Measurements from ENCODE around the gene ZBTB45. TPM values are rescaled to one million over a fixed set of nuclear protein-coding genes. Genes with fewer than 3 reads are reported as not detected.
"Not testable (repeated sequence)": the region's sequence is repeated elsewhere in the genome, so short reads cannot be mapped to it uniquely, and the experiment has no call there.

Gene ZBTB45
- total RNA-seq, 1 experiment from 2014 or later: 8.3 TPM

DNA sequence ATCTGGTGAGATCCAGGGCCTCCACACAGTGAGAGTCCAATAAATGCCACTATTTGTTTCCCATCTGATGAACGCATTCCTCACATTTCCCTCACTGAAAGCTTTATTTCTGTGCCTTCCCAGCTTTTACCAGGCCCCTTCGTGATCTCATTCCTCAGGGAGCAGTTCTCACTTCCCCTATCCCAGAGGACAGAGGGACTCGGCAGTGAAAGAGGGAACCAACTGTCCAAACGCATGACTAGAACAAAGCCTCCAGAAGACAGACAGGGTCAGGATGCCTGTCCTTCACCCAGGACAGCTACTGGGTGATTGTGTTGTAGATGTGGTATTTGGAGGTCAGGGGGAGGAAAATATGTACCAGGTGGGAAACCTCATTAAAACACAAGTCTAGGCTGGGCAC is 2.0 kb upstream of the ZBTB45 start:
- no peaks in the 10 kb centered on the region for H3K27me3 ChIP-seq
- DNase-seq: no peak
- no peaks in the 10 kb centered on the region for H3K9me3 ChIP-seq
- no peak overlapping the region for H3K4me3 ChIP-seq
- H3K36me3 ChIP-seq: peaks cover 7% of the 10 kb centered on the region

DNA sequence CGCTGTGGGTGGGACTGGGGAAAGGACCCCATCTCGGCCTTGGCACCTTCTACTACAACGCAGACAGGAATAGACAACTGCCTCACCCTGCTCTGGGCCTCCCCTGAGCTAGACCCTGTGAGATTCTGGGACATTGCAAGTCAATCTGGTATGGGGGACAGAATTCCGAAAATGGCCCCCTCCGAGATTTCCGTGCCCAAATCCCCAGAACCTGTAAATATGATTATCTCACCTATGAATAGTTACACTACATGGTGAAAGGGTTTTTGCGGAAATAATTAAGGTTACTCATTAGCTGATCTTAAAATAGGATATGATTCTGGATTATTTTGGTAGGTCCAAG is 618 bp upstream of the ZBTB45 start:
- H3K4me3 ChIP-seq: peak overlapping the region; percentile 71
- DNase-seq: no peak
- no peaks in the 10 kb centered on the region for H3K27me3 ChIP-seq
- no peaks in the 10 kb centered on the region for H3K9me3 ChIP-seq
- peaks cover 17% of the 10 kb centered on the region for H3K36me3 ChIP-seq

DNA sequence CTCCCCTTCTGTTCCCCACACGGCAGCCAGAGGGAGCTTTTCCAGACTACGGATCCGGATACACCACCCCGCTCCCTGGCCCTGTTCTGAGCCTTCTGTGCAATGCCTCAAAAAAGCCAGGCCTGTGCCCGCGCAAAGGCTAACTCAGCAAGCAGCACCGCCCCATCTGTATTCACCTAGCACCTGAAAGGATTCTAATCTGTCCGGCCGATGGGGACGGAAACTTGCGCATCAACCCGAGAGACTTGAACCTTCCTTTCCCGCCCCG is 589 bp downstream of the ZBTB45 start:
- no peaks in the 10 kb centered on the region for H3K9me3 ChIP-seq
- DNase-seq: peak; percentile 80

DNA sequence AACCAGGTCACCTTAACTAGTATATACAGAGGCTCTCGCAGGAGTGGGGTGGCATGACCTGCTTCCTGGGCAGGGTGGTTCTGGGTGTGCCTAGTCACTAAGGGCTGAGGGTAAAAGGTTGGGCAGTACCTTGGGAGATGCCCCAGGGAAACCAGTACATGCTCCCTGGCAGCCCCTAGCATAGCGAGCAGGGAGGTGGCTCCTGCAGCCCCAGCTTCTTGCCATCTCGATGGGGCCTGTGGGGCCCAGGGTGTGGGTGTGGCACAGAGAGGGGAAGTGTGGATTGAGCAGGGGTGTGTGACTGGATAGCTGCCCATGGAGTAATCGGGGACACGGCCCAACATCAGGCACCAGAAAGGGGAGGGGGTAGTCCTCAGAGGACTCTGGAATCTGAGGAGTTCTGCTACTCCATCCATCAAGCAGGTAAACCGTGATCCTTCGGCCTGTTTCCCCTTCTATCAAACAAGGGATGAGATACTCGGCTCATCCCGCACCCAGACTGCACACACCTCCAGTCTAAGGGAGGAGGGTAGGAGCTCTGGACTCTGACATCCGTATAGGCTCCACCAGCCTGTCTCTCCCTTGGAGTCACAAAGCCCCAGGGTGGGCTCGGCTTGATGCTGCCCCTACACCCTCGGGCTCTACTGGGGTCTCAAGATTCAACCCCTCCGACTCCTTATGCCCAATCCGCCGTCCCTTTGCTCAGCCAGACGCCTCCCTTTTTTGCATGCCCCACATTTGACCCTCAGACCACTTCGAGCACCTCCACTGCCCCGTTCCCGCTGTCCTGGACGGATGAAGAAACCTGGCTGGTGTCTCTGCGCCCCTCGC is 1.1 kb downstream of the ZBTB45 start:
- Histone ChIP-seq H3K4me3 (peak overlapping the region; percentile 71), H3K36me3 (peaks cover 17% of the 10 kb centered on the region), H3K27me3 (no peaks in the 10 kb centered on the region), H3K9me3 (no peaks in the 10 kb centered on the region)
- peak; percentile 21 for DNase-seq

More for the DNA sequence above, 589 bp downstream of the ZBTB45 start:
- peaks cover 17% of the 10 kb centered on the region for H3K36me3 ChIP-seq
- H3K27me3 ChIP-seq: no peaks in the 10 kb centered on the region
- H3K4me3 ChIP-seq: peak overlapping the region; percentile 71

DNA sequence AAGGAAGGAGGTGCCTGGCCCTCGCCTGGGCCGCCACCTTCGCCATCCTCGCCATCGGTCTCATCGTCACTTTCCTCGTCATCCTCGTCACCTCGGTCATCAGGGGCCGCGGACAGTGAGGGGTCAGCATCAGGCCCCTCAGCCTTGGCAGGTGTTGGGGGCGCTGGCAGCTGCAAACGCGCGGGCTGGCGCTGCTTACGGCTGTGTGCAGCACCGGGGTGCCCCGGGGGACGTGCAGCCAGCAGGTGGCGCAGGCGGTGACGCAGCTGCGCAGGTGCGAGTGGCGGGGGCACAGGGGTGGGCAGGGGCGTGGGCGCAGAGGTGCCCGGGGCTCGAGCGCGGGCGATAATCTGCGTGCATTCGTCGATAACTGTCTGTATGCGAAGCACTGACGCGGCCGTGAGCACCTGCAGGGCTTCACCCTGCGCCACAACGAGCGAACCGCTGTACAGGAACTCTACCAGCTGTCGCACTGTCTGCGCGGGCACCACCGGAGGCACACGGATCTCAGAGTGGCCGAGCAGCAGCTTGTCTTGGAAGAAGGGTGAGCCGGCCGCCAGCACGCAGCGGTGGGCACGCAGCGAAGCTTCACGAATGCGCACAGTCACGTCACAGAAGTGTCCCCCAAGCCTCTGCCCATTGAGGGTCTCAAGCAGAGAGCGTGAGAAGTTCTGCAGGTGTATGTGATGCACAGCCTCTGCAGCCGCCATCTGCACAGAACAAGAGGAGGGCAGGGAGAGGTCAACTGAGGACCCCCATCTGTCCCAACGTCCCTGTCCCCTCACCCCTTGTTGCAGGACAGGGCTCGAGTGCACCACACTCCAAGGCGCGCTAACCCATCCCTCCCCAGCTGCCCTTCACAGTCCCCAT is 2.4 kb downstream of the ZBTB45 start:
- Histone ChIP-seq H3K9me3 (no peaks in the 10 kb centered on the region), H3K36me3 (peaks cover 19% of the 10 kb centered on the region), H3K27me3 (no peaks in the 10 kb centered on the region), H3K4me3 (no peak overlapping the region)
- no peak for DNase-seq

DNA sequence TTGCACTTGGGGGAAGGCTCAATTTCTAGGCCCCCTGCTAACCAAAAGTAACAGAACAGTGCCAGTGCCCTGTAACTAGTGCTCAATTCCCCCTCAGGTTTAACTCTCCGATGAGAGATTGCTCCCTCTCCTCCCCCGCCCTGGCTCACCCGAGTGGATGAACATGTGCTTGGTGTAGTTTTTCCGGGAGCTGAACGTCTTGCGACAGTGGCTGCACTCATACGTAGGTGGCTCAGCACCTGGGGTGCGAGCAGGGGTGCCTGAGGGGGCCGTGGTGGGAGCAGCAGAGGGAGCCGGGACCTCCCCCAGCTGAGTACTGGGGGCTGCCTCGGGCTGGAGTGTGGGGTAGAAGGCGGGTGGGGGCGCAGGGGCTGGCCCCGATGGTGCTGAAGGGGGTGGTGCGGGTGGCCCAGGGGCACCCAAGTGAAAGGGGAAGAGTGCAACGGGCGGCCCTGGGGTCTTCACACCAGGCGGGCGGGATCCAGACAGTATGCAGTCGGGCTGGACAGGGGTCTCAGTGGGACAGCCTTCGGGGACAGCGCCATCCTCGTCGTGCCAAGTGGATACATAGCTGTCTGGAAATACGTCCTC is 3.3 kb downstream of the ZBTB45 start:
- peaks cover 19% of the 10 kb centered on the region for H3K36me3 ChIP-seq
- no peaks in the 10 kb centered on the region for H3K9me3 ChIP-seq
- DNase-seq: no peak
- H3K27me3 ChIP-seq: no peaks in the 10 kb centered on the region
- H3K4me3 ChIP-seq: no peak overlapping the region

DNA sequence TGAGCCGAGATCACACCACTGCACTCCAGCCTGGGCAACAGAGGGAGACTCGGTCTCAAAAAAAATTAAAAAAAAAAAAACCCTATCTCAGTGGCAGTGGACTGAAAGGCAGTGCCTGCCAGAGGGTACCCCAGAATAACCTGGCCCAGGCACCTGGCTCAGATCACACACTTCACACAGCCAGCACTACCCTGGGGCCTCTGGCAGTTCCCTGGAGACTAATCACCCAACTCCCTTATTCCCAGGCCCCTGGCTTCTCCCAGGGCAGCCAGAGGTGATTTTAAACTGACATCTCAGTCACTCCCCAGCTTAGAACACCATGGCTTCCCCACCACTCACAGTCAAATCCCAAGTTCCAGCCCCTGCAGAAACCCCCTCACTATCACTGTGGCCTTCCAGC is 4.4 kb downstream of the ZBTB45 start:
- no peak overlapping the region for H3K4me3 ChIP-seq
- no peaks in the 10 kb centered on the region for H3K9me3 ChIP-seq
- DNase-seq: no peak
- no peaks in the 10 kb centered on the region for H3K27me3 ChIP-seq
- peaks cover 19% of the 10 kb centered on the region for H3K36me3 ChIP-seq

DNA sequence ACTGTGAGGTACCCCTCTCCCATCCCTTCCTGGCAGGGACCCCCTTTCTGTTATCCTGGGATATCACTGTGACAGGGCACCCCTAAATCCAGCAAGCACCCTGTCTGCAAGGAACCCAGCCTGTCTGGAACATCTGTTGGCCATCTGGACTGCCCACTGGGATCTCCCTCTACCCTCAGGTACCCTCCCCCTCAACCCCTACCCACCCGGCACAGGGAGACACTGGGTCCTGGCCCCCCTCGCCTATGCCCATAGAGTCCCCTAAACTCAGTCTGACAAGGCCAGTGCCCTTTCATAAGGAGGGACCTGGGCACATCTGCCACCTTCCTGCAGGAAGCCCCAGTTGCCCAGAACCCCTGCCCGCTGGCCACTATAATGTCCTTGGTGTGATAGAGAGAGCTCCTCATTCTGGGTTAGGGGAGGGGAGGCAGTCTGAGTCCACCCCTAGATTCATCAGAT is 5.0 kb downstream of the ZBTB45 start:
- DNase-seq: no peak
- H3K36me3 ChIP-seq: peaks cover 22% of the 10 kb centered on the region
- no peak overlapping the region for H3K4me3 ChIP-seq
- no peaks in the 10 kb centered on the region for H3K9me3 ChIP-seq
- no peaks in the 10 kb centered on the region for H3K27me3 ChIP-seq

DNA sequence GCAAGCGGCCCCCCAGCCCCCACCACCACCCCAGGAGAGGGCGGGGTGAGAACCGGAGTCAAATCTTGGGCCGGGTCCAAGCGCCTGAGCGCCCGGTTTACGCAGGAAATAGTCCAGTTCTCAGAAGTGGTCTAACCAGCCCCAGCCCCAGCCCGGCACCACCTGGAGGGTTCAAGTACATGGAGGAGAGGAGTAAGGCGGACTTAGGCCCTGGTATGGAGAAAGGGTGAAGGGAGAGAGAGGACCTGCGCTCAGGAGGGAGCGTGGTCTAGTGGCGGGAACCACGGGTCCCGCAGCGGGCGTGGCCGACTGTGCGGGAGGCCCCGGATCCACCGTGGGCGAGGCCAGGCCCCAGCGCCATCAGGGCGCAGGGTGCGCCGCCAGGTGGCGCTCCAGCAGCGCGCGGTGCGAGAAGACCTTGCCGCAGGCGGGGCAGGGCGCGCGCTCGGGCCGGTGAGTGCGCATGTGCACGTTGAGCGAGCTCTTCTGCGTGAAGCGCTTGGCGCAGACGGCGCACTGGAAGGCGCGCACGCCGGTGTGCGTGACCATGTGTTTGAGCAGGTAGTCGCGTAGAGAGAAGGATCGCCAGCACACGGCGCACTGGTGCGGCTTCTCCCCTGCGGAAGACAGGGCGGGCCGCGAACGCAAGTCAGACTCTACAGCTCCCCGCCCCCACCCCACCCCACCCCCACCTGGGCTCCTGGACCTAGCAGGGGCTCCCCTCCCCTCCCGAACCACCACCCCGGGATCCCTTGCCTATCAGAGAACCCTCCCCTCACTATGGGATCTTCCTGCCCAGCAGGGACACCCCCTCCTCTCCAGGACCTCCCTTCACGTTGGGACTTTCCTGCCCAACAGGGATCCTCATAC is 5.7 kb downstream of the ZBTB45 start:
- H3K4me3 ChIP-seq: no peak overlapping the region
- no peaks in the 10 kb centered on the region for H3K27me3 ChIP-seq
- H3K36me3 ChIP-seq: peaks cover 23% of the 10 kb centered on the region
- no peaks in the 10 kb centered on the region for H3K9me3 ChIP-seq
- DNase-seq: no peak

DNA sequence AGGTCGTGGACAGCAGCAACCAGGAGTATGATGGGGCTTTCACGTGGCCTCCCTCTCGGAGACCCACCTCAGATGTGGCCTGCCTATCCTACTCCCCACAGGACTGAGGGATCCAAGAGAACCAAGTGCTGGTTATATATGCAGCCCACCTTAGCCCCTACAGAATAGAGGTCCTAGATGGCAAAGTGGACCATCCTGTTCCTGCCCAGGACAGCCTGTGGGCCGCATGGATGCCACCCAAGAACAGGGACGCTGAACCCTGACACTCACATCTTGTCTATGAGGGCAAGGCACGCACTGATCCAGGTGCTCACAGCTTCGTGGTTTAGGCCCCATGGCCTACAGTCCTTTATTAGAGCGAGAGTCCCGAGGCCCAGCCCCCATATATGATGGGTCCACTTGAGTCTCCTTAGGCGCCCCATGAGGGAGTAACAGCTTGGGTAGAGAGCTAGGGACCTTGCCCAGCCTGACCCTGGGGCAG is 6.4 kb downstream of the ZBTB45 start:
- H3K27me3 ChIP-seq: no peaks in the 10 kb centered on the region
- H3K36me3 ChIP-seq: peaks cover 23% of the 10 kb centered on the region
- no peak for DNase-seq
- no peak overlapping the region for H3K4me3 ChIP-seq
- H3K9me3 ChIP-seq: no peaks in the 10 kb centered on the region

DNA sequence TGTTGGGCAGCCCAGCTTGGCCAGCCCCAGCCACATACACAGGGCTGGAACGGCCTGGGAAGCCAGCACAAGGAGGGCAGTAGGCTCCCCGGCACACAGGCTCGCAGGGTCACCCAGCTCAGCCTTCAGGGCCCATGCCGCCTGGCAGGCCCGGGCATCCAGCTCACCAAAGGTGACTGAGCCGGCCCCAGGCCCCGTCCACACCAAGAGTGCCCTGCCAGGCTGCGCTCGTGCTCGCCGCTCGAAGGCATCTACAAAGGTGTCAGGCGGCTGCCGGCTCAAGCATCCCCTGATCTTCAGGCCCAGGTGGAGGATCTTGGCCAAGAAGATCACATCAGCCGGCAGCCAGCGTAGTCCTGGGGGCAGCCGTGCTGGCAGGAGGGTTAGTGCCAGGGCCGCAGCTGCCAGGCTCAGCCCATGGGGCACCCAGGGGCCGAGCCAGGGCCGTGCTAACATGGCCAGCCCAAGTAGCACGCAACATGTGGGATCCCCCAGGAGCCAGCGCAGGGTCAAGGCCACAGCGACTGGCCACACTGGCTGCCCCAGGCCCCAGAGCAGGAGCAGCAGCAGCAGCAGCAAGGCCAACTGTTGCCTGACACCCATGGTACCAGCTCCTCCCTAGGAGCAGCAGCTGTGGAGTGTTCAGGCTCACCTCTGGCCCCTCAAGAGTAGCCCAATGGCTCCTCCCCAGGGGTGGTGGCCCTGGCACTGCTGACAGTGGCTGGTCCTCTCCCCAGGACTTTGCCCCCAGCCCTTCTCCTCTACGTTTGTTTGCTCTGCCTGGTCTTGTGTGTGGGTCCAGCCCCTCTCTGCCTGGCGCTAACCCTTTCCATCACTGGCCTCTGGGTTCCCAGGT is 8.0 kb downstream of the ZBTB45 start, which contains the start of gene SLC27A5:
Gene SLC27A5, minus strand, starts transcription at position 640 of the 856 bp plus-strand sequence. Its CDS starts 37 bp downstream, at position 603.
- Histone ChIP-seq H3K36me3 (peaks cover 15% of the 10 kb centered on the region), H3K9me3 (no peaks in the 10 kb centered on the region)
- DNase-seq: no peak

DNA sequence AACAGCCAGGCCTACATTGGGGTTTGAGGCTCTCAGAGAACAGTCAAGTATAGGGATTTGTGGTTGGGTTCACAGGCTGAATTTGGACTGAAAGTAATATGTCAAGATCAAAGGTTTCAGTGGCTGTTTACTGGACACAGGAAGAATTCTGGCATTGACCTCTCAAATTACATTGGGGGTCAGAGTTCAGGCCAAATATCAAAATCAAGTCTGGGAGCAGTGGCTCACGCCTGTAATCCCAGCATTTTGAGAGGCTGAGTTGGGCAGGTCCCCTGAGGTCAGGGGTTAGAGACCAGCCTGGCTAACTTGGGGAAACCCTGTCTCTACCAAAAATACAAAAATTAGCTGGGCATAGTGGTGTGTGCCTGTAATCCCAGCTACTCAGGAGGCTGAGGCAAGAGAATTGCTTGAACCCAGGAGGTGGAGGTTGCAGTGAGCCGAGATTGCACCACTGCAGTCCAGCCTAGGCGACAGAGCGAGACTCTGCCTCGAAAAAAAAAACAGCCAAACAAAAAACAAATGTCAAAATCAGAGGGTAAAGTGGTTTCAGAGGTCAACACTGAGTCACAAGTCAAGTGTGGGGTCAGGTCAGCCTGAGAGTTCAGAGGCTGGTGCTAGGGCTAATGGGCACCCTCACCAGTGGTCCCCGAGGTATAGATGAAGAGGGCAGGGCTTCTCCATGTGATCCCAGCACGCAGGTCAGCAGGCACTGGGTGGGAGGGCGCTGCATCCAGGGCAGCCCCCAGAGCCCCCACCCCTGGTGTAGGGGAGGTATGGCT is 9.3 kb downstream of the ZBTB45 start:
- DNase-seq: no peak
- Histone ChIP-seq H3K4me3 (no peak overlapping the region), H3K27me3 (no peaks in the 10 kb centered on the region), H3K36me3 (peaks cover 6% of the 10 kb centered on the region; the same call in 1 of the 2 replicates), H3K9me3 (no peaks in the 10 kb centered on the region)

More for the DNA sequence above, 8.0 kb downstream of the ZBTB45 start, which contains the start of gene SLC27A5:
- Histone ChIP-seq H3K4me3 (no peak within 1 kb of the TSS), H3K27me3 (no peaks in the 10 kb centered on the region)

DNA sequence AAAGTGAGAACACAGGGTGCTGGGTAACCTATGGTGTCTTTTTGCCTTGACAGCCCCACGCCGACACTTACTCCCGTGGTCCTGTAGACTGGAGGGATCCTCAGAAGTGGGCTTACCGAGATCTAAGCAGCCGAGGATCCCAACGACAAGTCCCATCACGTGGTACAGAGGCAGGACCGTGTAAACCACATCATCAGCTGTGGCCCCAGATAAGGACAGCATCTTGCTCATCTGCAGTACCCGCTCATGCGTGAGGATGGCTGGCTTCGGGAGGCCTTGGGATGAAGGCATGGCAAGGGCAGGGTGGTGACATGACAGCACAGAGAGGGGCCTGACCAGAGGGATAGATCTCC is 9.9 kb downstream of the ZBTB45 start:
- H3K4me3 ChIP-seq: no peak overlapping the region
- H3K27me3 ChIP-seq: no peaks in the 10 kb centered on the region
- DNase-seq: no peak
- H3K9me3 ChIP-seq: no peaks in the 10 kb centered on the region
- peaks cover 6% of the 10 kb centered on the region; the same call in 1 of the 2 replicates for H3K36me3 ChIP-seq

DNA sequence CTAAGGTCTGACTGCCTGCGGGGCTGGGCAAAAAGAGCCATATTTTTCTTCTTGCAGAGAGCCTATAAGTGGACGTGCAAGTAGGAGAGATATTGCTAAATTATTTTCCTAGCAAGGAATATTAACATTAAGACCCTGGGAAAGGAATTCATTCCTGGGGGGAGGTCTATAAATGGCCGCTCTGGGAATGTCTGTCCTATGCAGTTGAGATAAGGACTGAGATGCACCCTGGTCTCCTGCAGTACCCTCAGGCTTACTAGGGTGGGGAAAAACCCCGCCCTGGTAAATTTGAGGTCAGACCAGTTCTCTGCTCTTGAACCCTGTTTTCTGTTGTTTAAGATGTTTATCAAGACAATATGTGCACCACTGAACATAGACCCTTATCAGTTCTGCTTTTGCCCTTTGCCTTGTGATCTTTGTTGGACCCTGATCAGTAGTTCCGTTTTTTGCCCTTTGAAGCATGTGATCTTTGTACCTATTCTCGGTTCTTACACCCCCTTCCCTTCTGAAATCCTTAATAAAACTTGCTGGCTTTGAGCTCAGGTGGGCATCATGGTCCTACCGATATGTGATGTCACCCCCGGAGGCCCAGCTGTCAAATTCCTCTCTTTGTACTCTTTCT is 11.9 kb downstream of the ZBTB45 start:
- H3K9me3 ChIP-seq, H3K36me3 ChIP-seq, DNase-seq, H3K27me3 ChIP-seq, H3K4me3 ChIP-seq: not testable (repeated sequence)
